Prostate gland (tissue), 2 donors: ENCODE measurements around the gene RING1. TPM values are rescaled to one million over a fixed set of nuclear protein-coding genes. Genes with fewer than 3 reads are reported as not detected.

Source experiments
- DNase-seq: peaks from one replicate; pipeline ENCODE4 v3.0.0-alpha.2; 2019; ENCODE audit warnings: low spot score
- H3K27ac ChIP-seq, 2 donors: fragments of 200-600 bp; sonication (generic); 2 replicates each; pipeline ENCODE4 v1.5.1; 2017 to 2019
- H3K27me3 ChIP-seq: fragments of 200-600 bp; sonication (generic); replicated peaks from 2 replicates; pipeline ENCODE4 v1.5.1; 2019; ENCODE audit not compliant: insufficient read depth
- H3K36me3 ChIP-seq, 2 donors: fragments of 200-600 bp; sonication (generic); 1 replicate in 1 of 2; 2 replicates in 1 of 2; pipeline versions ENCODE4 v1.5.1 to v1.8.1; 2017 to 2019
- H3K4me1 ChIP-seq: fragments of 200-600 bp; sonication (generic); replicated peaks from 2 replicates; pipeline ENCODE4 v1.5.1; 2019
- H3K4me3 ChIP-seq, 2 donors: fragments of 200-600 bp; sonication (generic); 2 replicates each; pipeline ENCODE4 v1.5.1; 2017 to 2019
- H3K9me3 ChIP-seq: fragments of 200-600 bp; sonication (generic); 2 replicates; pipeline ENCODE4 v1.5.1; 2017
- CTCF ChIP-seq, 4 experiments: fragments of 200-600 bp in 2 of 4; fragments of 450-650 bp in 2 of 4; sonication (generic) in 2 of 4; IDR thresholded peaks; 1 replicate in 3 of 4; 2 replicates in 1 of 4; pipeline ENCODE4 v1.5.1; 2016 to 2019; ENCODE audit warnings: antibody characterized with exemption in 4 of 4, mild to moderate bottlenecking in 2 of 4, moderate library complexity in 2 of 4
- POLR2A ChIP-seq: fragments of 450-650 bp; IDR thresholded peaks from one replicate; pipeline ENCODE4 v1.6.1; 2016; ENCODE audit warnings: antibody characterized with exemption, mild to moderate bottlenecking
- POLR2AphosphoS5 ChIP-seq: sonication (generic); formaldehyde crosslinking; IDR thresholded peaks from one replicate; pipeline ENCODE4 v1.6.1; 2017; ENCODE audit warnings: antibody characterized with exemption
- WGBS: methylation state at CpG from one replicate; pipeline ENCODE4 v1.1.5; 2018; 5-methylcytosine and 5-hydroxymethylcytosine counted together
- intact Hi-C: fragments of 100-400 bp; cut with DNase I; formaldehyde crosslinking; loops from one replicate; pipeline ENCODE4 v1.14.2; 2022
- total RNA-seq, 2 donors: library from RNA; depleted of rRNA; stranded (reverse); fragments of >200 nt; gene quantifications; one replicate each; pipeline ENCODE4 v1.1.0, GENCODE V29; 2016

Gene RING1
- total RNA-seq, 2 donors from 2014 or later, result 23.9 to 30.8 TPM

GRCh38 chr6:33248932-33249731, 40.8 kb downstream of the RING1 start:
- no peaks in the 10 kb centered on the region for H3K9me3 ChIP-seq
- WGBS, result 1% methylated on average over 39 of the region's 58 CpGs
- H3K4me3 ChIP-seq, result peak overlapping the region; percentile 41 to 44
- intact Hi-C loops, result loop anchor here (1.0 to 10.0 kb wide), 4 partner anchors 48 to 234 kb away; partner anchors contain the start of genes RXRB and SLC39A7
- H3K27ac ChIP-seq, result peak overlapping the region; percentile 88 to 91
- H3K27me3 ChIP-seq, result no peaks in the 10 kb centered on the region
- H3K4me1 ChIP-seq, result no peaks in the 10 kb centered on the region
- peak in 2 of 4 experiments; percentile 31 to 56 for TF ChIP-seq CTCF (IDR thresholded peaks at IDR 0.05)
- peak; percentile 78 for TF ChIP-seq POLR2A
- TF ChIP-seq POLR2AphosphoS5, result peak; percentile 98
- H3K36me3 ChIP-seq, result no peaks in the 10 kb centered on the region
- peak; percentile 98 for DNase-seq

GRCh38 chr6:33249732-33250630, 41.7 kb downstream of the RING1 start:
- peak overlapping the region; percentile 88 to 91 for H3K27ac ChIP-seq
- no peak for DNase-seq
- intact Hi-C loops, result loop anchor here (2.0 to 10.0 kb wide), 3 partner anchors 49 to 235 kb away; partner anchors contain the start of genes RXRB and SLC39A7
- no peaks in the 10 kb centered on the region for H3K27me3 ChIP-seq
- H3K4me1 ChIP-seq, result no peaks in the 10 kb centered on the region
- no peaks in the 10 kb centered on the region for H3K36me3 ChIP-seq
- H3K9me3 ChIP-seq, result no peaks in the 10 kb centered on the region
- WGBS, result 10% methylated on average over 15 of the region's 15 CpGs
- H3K4me3 ChIP-seq, result peak overlapping the region; percentile 41 to 44
- TF ChIP-seq POLR2AphosphoS5 (no peak), CTCF (IDR thresholded peaks at IDR 0.05) (no peak), POLR2A (no peak)

GRCh38 chr6:33250731-33251130, 42.4 kb downstream of the RING1 start:
- H3K4me3 ChIP-seq, result no peak overlapping the region
- no peaks in the 10 kb centered on the region for H3K36me3 ChIP-seq
- no peaks in the 10 kb centered on the region for H3K27me3 ChIP-seq
- no peak for DNase-seq
- H3K27ac ChIP-seq, result no peak overlapping the region
- no peaks in the 10 kb centered on the region for H3K4me1 ChIP-seq
- intact Hi-C loops, result no loop called here
- no peaks in the 10 kb centered on the region for H3K9me3 ChIP-seq
- TF ChIP-seq POLR2A (no peak), CTCF (IDR thresholded peaks at IDR 0.05) (no peak), POLR2AphosphoS5 (no peak)
- WGBS, result 89% methylated on average over 13 of the region's 13 CpGs

GRCh38 chr6:33251395-33252012, 43.2 kb downstream of the RING1 start:
- no peak for TF ChIP-seq CTCF (IDR thresholded peaks at IDR 0.05)
- no peak for TF ChIP-seq POLR2AphosphoS5
- no peak for TF ChIP-seq POLR2A
- no peak for DNase-seq
- Histone ChIP-seq H3K27ac (no peak overlapping the region), H3K4me3 (no peak overlapping the region), H3K36me3 (no peaks in the 10 kb centered on the region), H3K4me1 (no peaks in the 10 kb centered on the region), H3K9me3 (no peaks in the 10 kb centered on the region), H3K27me3 (no peaks in the 10 kb centered on the region)
- 91% methylated on average over 6 of the region's 6 CpGs for WGBS
- intact Hi-C loops, result no loop called here
